Fibroblast of the aortic adventitia (primary cell): Measurements from ENCODE around the gene CSTF3. TPM values are rescaled to one million over a fixed set of nuclear protein-coding genes. Genes with fewer than 3 reads are reported as not detected.

Source experiments
- DNase-seq: peaks from one replicate; pipeline ENCODE4 v3.0.0-alpha.2; 2010; ENCODE audit warnings: low read depth
- H3K4me3 ChIP-seq: 2 replicates; pipeline ENCODE4 v1.5.1; 2011; ENCODE audit warnings: low read depth, mild to moderate bottlenecking, control low read depth, low read length, moderate library complexity
- total RNA-seq: library from RNA; depleted of rRNA; stranded (reverse); fragments of >200 nt; gene quantifications from 2 replicates; pipeline ENCODE4 v1.2.3, GENCODE V29; 2012; ENCODE audit warnings: low replicate concordance
- TF ChIP-seq, protein P1 (sequence below): IDR thresholded peaks from 2 replicates; pipeline ENCODE4 v1.5.1; 2011; ENCODE audit warnings: mild to moderate bottlenecking, low read length, control low read depth, inconsistent platforms; ENCODE audit not compliant: insufficient read depth

CSTF3 gene
- total RNA-seq, 1 donor = 35.4 TPM

DNA sequence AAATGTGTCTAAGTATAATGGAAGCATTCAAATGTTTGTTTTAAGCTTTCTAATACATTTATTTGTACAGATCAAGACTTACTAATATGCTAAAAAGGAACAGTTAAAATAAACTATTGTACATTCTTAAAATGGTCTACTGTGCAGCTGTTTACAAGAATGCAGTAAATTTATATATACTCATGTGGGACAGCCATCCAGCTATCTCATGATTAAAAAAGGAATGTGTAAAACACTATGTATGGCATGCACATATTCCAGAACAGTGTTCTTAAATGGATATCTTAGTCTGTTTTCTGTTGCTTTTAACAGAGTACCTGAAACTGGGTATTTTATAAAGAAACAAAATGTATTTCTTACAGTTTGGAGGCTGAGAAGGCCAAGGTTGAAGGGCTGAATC lies 30.2 kb upstream of the CSTF3 start:
- no peak for DNase-seq
- TF ChIP-seq, protein P1, sequence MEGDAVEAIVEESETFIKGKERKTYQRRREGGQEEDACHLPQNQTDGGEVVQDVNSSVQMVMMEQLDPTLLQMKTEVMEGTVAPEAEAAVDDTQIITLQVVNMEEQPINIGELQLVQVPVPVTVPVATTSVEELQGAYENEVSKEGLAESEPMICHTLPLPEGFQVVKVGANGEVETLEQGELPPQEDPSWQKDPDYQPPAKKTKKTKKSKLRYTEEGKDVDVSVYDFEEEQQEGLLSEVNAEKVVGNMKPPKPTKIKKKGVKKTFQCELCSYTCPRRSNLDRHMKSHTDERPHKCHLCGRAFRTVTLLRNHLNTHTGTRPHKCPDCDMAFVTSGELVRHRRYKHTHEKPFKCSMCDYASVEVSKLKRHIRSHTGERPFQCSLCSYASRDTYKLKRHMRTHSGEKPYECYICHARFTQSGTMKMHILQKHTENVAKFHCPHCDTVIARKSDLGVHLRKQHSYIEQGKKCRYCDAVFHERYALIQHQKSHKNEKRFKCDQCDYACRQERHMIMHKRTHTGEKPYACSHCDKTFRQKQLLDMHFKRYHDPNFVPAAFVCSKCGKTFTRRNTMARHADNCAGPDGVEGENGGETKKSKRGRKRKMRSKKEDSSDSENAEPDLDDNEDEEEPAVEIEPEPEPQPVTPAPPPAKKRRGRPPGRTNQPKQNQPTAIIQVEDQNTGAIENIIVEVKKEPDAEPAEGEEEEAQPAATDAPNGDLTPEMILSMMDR = no peak
- H3K4me3 ChIP-seq = no peak overlapping the region

DNA sequence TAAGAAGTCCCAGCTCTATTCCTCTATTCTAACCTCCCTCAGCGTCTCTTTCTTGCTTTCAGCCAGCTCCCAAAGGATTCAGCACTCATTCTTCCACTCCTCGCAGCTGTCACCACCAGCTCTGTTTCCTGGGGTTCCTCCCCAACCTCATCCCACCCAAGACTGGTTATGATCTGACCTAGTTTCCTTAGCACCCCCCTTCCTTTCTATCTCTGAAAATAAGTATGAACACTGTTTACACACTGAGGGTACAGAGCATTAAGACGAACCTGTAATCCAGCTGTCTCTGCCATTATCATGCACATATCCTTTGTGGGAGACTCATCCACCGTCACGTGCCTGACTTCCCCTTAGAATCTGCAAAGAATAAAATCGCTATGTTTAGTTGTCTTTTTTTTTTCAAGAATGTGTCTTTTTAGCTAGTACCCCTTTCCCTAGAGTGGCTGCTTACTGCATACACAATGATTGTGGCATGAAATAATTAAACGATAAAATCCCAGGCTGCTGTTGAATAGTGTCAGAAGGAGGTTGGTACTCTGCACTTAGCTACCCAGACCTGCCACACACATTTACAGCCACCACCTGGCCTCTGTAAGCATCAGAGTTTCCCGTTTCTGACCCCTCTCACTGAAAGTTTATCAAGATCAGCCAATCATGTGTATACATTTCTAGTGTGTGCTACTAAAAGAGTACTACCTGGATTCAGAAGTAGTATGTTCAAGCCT lies 26.9 kb upstream of the CSTF3 start:
- DNase-seq = no peak
- H3K4me3 ChIP-seq = no peak overlapping the region
- TF ChIP-seq, protein P1 = no peak

DNA sequence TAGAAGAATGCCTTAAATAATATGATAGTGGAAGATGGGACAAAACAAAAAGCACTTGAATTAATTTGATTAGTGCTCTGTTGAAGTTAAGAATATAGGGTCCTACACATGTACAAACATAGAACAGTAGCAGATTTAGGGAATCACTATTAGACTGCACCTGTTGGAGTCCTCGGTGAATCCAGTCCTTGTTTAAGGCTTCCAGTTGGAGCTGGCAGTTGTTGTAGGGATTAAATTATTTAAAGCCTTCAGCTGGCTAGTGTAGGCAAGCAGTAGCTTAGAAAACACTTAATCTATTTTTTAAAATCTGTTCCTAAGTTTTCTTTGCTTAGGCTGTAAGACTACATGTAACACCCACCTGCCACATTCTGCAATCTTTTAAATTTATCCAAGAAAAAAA lies 24.5 kb upstream of the CSTF3 start:
- DNase-seq = no peak
- no peak overlapping the region for H3K4me3 ChIP-seq
- TF ChIP-seq, protein P1 = no peak

DNA sequence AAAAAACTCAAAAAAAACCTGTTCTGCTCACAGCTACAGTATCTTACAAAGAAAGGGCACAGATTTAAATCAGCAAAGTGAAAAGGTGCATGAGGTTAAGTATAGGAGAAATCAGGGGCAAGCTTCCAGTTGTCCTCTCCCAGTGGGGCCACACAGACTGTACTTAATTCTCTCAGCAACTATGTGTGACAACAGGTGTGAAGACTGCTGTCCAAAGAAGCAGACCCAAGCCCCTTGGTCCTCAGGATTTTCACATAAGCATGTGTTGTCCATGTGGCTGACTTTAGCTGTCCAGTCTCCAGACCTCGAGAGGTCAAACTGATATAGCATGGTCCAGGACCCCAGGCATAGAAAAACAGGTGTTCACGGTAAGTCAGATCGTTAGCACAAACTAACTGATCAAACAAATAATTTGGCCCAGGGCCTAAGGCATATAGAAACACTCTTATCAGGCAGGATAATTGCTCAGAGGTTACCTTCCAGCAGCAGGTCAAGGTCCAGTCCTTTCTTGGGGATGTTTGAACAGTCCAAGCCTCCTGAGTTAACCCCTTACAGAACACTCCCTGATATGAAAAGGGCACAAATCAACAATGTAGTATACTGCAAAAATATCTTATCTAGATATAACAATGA lies 21.1 kb upstream of the CSTF3 start:
- H3K4me3 ChIP-seq = no peak overlapping the region
- TF ChIP-seq, protein P1 = no peak
- DNase-seq = no peak

DNA sequence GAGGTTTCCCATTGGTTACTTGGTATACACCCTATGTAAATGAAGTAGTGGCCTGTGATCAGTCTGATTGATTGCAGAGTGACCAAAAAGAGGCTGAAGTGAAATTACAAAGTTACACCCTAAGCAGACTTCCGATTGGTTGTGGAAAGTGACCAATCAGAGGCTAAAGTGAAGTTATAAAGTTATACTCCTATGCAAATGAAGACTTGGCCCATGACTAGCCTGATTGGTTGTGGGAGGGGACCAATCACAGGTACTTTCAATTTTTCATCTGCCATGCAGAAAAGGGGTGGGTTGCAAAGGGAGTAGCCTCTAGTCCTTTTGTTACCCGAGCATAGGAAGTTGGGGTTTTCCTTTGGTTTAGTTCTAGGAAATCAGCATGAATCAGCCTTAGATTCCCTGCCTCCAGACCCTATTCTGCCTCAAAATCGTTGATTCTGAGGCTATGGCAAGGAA lies 18.1 kb upstream of the CSTF3 start:
- TF ChIP-seq, protein P1 = no peak
- no peak for DNase-seq

DNA sequence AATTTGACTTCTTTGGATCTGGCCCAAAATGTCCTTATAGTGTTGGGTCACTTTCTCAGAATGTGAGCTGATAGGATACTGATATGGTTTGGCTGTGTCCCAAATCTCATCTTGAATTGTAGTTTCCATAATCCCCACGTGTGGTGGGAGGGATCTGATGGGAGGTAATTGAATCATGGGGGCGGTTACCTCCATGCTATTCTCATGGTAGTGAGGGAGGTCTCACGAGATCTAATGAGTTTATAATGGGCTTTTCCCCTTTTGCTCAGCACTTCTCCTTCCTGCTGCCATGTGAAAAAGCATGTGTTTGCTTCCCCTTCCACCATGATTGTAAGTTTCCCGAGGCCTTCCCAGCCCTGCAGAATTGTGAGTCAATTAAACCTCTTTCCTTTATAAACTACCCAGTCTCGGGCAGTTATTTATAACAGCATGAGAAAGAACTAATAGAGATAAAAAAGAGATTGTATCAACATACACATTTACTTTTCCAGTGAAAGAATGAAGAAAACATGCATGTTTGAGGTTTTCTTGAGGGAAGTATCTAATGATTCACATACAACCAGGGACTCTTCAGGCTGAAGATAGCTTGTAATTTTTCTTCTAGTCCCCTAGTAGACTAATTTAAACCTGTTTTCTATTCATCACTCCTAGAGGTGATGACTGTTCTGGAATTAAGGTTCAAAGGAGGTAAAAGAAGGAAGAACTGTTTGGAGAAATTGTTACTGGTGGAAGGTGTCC lies 17.3 kb upstream of the CSTF3 start:
- TF ChIP-seq, protein P1 = no peak
- H3K4me3 ChIP-seq = no peak overlapping the region
- DNase-seq = no peak

More for the DNA sequence above, 18.1 kb upstream of the CSTF3 start:
- H3K4me3 ChIP-seq = no peak overlapping the region
